Nephron (organoid): ENCODE data around the gene GTF2H4.

Experiments used
- H3K27ac Mint-ChIP-seq, 3 experiments: 2 replicates each; pipeline ENCODE4 v1.8.0; 2020; ENCODE audit warnings: mixed read lengths in 3 of 3, mild to moderate bottlenecking in 2 of 3, moderate library complexity in 1 of 3
- H3K27me3 Mint-ChIP-seq: 2 replicates; pipeline ENCODE4 v1.8.0; 2021; ENCODE audit warnings: low read depth, mild to moderate bottlenecking, moderate library complexity, mixed read lengths
- H3K36me3 Mint-ChIP-seq: 2 replicates; pipeline ENCODE4 v1.8.0; 2020; ENCODE audit warnings: low read depth, mixed read lengths
- H3K4me1 Mint-ChIP-seq: 2 replicates; pipeline ENCODE4 v1.8.0; 2020; ENCODE audit warnings: mixed read lengths
- H3K4me3 Mint-ChIP-seq, 3 experiments: 2 replicates each; pipeline ENCODE4 v1.8.0; 2020; ENCODE audit warnings: mild to moderate bottlenecking in 3 of 3, mixed read lengths in 3 of 3, moderate library complexity in 2 of 3
- H3K9me3 Mint-ChIP-seq: 2 replicates; pipeline ENCODE4 v1.8.0; 2020; ENCODE audit warnings: mixed read lengths
- CTCF ChIP-seq, 3 experiments: fragments of 200-600 bp; sonication (generic); IDR thresholded peaks; one replicate each; pipeline ENCODE4 v1.5.0; 2021; ENCODE audit warnings: antibody characterized with exemption in 3 of 3; ENCODE audit not compliant: unreplicated experiment in 3 of 3

Gene GTF2H4

GRCh38 chr6:30940361-30940986 lies 32.5 kb downstream of the GTF2H4 start, which contains the start of gene MUCL3:
TSS of gene MUCL3 (plus strand) at chr6:30940973. CDS start at chr6:30941000, 27 bp downstream.
- Mint-ChIP-seq H3K27ac (no peak within 1 kb of the TSS), H3K4me1 (peaks cover 13% of the 10 kb centered on the region), H3K36me3 (no peaks in the 10 kb centered on the region), H3K27me3 (peaks cover 42% of the 10 kb centered on the region), H3K9me3 (no peaks in the 10 kb centered on the region), H3K4me3 (no peak within 1 kb of the TSS)
- TF ChIP-seq CTCF (IDR thresholded peaks at IDR 0.05; ENCODE audit: unreplicated experiment in 3 of 3), result no peak

- H3K4me3 Mint-ChIP-seq, result no peak overlapping the region
- TF ChIP-seq CTCF (IDR thresholded peaks at IDR 0.05; ENCODE audit: unreplicated experiment in 3 of 3), result peak; percentile 28 to 53 (median 41)
- peaks cover 39% of the 10 kb centered on the region for H3K27me3 Mint-ChIP-seq
- H3K36me3 Mint-ChIP-seq, result no peaks in the 10 kb centered on the region
- peaks cover 5% of the 10 kb centered on the region for H3K4me1 Mint-ChIP-seq
- no peaks in the 10 kb centered on the region for H3K9me3 Mint-ChIP-seq
- peak overlapping the region in 1 of 3 experiments; percentile 6 for H3K27ac Mint-ChIP-seq
These were observed 34.5 kb downstream of the GTF2H4 start for GRCh38 chr6:30942338-30943060.

GRCh38 chr6:30944051-30944450 lies 36.0 kb downstream of the GTF2H4 start:
- no peak for TF ChIP-seq CTCF (IDR thresholded peaks at IDR 0.05; ENCODE audit: unreplicated experiment in 3 of 3)
- Mint-ChIP-seq H3K27ac (peak overlapping the region in 1 of 3 experiments; percentile 43), H3K27me3 (peaks cover 40% of the 10 kb centered on the region), H3K4me1 (peaks cover 5% of the 10 kb centered on the region), H3K4me3 (no peak overlapping the region), H3K36me3 (no peaks in the 10 kb centered on the region), H3K9me3 (no peaks in the 10 kb centered on the region)

- no peak overlapping the region for H3K4me3 Mint-ChIP-seq
- no peak for TF ChIP-seq CTCF (IDR thresholded peaks at IDR 0.05; ENCODE audit: unreplicated experiment in 3 of 3)
- no peaks in the 10 kb centered on the region for H3K36me3 Mint-ChIP-seq
- H3K27me3 Mint-ChIP-seq, result peaks cover 36% of the 10 kb centered on the region
- H3K4me1 Mint-ChIP-seq, result peaks cover 5% of the 10 kb centered on the region
- no peak overlapping the region for H3K27ac Mint-ChIP-seq
- peaks cover 2% of the 10 kb centered on the region for H3K9me3 Mint-ChIP-seq
These were observed 37.3 kb downstream of the GTF2H4 start for GRCh38 chr6:30945281-30945680.

- no peak overlapping the region for H3K4me3 Mint-ChIP-seq
- no peak overlapping the region for H3K27ac Mint-ChIP-seq
- H3K36me3 Mint-ChIP-seq, result no peaks in the 10 kb centered on the region
- H3K27me3 Mint-ChIP-seq, result peaks cover 48% of the 10 kb centered on the region
- no peak for TF ChIP-seq CTCF (IDR thresholded peaks at IDR 0.05; ENCODE audit: unreplicated experiment in 3 of 3)
- H3K9me3 Mint-ChIP-seq, result peaks cover 15% of the 10 kb centered on the region
- H3K4me1 Mint-ChIP-seq, result peaks cover 5% of the 10 kb centered on the region
These were observed 39.2 kb downstream of the GTF2H4 start for GRCh38 chr6:30947231-30947630.
